Trophoblast cell (in vitro differentiated cells and primary cell): ENCODE data around the gene TCF3.

ENCODE experiments used
- DNase-seq, 2 donors: peaks; one replicate each; pipeline ENCODE4 v3.0.0-alpha.2; 2016
- H2AFZ ChIP-seq: 2 replicates; pipeline ENCODE4 v1.6.1; 2013; ENCODE audit warnings: low read length, moderate library complexity, mild to moderate bottlenecking; ENCODE audit not compliant: insufficient read depth, poor library complexity
- H2AK5ac ChIP-seq: 2 replicates; pipeline ENCODE4 v1.6.1; 2013; ENCODE audit warnings: mild to moderate bottlenecking, low read length
- H2BK120ac ChIP-seq: 2 replicates; pipeline ENCODE4 v1.6.1; 2013; ENCODE audit warnings: low read length, mild to moderate bottlenecking, moderate library complexity; ENCODE audit not compliant: insufficient read depth, poor library complexity
- H2BK12ac ChIP-seq: 2 replicates; pipeline ENCODE4 v1.6.1; 2013; ENCODE audit warnings: mild to moderate bottlenecking, low read length, moderate library complexity
- H2BK5ac ChIP-seq: 2 replicates; pipeline ENCODE4 v1.6.1; 2013; ENCODE audit warnings: low read length, low read depth, moderate library complexity, mild to moderate bottlenecking; ENCODE audit not compliant: poor library complexity
- H3K14ac ChIP-seq: 2 replicates; pipeline ENCODE4 v1.6.1; 2013; ENCODE audit warnings: mild to moderate bottlenecking, low read length
- H3K18ac ChIP-seq: 2 replicates; pipeline ENCODE4 v1.6.1; 2013; ENCODE audit warnings: mild to moderate bottlenecking, low read length
- H3K23ac ChIP-seq: 2 replicates; pipeline ENCODE4 v1.6.1; 2013; ENCODE audit warnings: low read length
- H3K27ac ChIP-seq: 2 replicates; pipeline ENCODE4 v1.5.1; 2013; ENCODE audit warnings: low read depth, mild to moderate bottlenecking, inconsistent platforms, low read length, moderate library complexity
- H3K27me3 ChIP-seq: 2 replicates; pipeline ENCODE4 v1.6.1; 2013; ENCODE audit warnings: inconsistent platforms, mild to moderate bottlenecking, low read length, moderate library complexity; ENCODE audit not compliant: insufficient read depth
- H3K36me3 ChIP-seq, 2 experiments: 1 replicate in 1 of 2; 2 replicates in 1 of 2; pipeline ENCODE4 v1.6.1; 2013; ENCODE audit warnings: low read length in 2 of 2, mild to moderate bottlenecking in 2 of 2, moderate library complexity in 1 of 2; ENCODE audit not compliant: insufficient read depth in 2 of 2, control insufficient read depth in 1 of 2
- H3K4ac ChIP-seq: 2 replicates; pipeline ENCODE4 v1.6.1; 2013; ENCODE audit warnings: low read depth, mild to moderate bottlenecking, low read length, moderate library complexity
- H3K4me1 ChIP-seq, 2 experiments: 1 replicate in 1 of 2; 2 replicates in 1 of 2; pipeline ENCODE4 v1.6.1; 2013; ENCODE audit warnings: low read length in 2 of 2, mild to moderate bottlenecking in 2 of 2, moderate library complexity in 1 of 2; ENCODE audit not compliant: insufficient read depth in 2 of 2, control insufficient read depth in 1 of 2
- H3K4me2 ChIP-seq: 2 replicates; pipeline ENCODE4 v1.6.1; 2013; ENCODE audit warnings: inconsistent platforms, mild to moderate bottlenecking, low read length, moderate library complexity
- H3K4me3 ChIP-seq: 2 replicates; pipeline ENCODE4 v1.5.1; 2013; ENCODE audit warnings: mild to moderate bottlenecking, low read depth, low read length, inconsistent platforms
- H3K79me1 ChIP-seq: one replicate; pipeline ENCODE4 v1.6.1; 2013; ENCODE audit warnings: low read length
- H3K79me2 ChIP-seq: 2 replicates; pipeline ENCODE4 v1.6.1; 2013; ENCODE audit warnings: low read length, mild to moderate bottlenecking; ENCODE audit not compliant: control insufficient read depth, insufficient read depth, poor library complexity
- H3K9ac ChIP-seq: 2 replicates; pipeline ENCODE4 v1.6.1; 2013; ENCODE audit warnings: mild to moderate bottlenecking, low read length
- H3K9me3 ChIP-seq: 2 replicates; pipeline ENCODE4 v1.6.1; 2013; ENCODE audit warnings: low read depth, mild to moderate bottlenecking, control low read depth, inconsistent platforms, low read length; ENCODE audit not compliant: insufficient read depth
- H4K12ac ChIP-seq: 2 replicates; pipeline ENCODE4 v1.6.1; 2013; ENCODE audit warnings: low read depth, mild to moderate bottlenecking, low read length, moderate library complexity
- H4K8ac ChIP-seq: 2 replicates; pipeline ENCODE4 v1.6.1; 2013; ENCODE audit warnings: low read depth, mild to moderate bottlenecking, low read length, moderate library complexity
- H4K91ac ChIP-seq: one replicate; pipeline ENCODE4 v1.6.1; 2013; ENCODE audit warnings: low read depth, mild to moderate bottlenecking, low read length, moderate library complexity
- WGBS: extraction: QIAGEN DNeasy Blood & Tissue Kit; methylation state at CpG from one replicate; pipeline ENCODE4 v1.1.7; 2013; ENCODE audit warnings: missing lambda C conversion rate; ENCODE audit not compliant: insufficient read length, insufficient coverage; ENCODE audit errors: extremely low coverage; 5-methylcytosine and 5-hydroxymethylcytosine counted together

TCF3 gene

GRCh38 chr19:1680976-1681375 lies 28.6 kb upstream of the TCF3 start:
- WGBS, result no CpG with 5 or more reads among the region's 12 CpGs
- H2BK5ac ChIP-seq, result no peak overlapping the region

GRCh38 chr19:1678073-1678472 lies 25.7 kb upstream of the TCF3 start:
- no peak overlapping the region for H2BK120ac ChIP-seq
- H3K14ac ChIP-seq, result no peak overlapping the region
- H2BK12ac ChIP-seq, result no peak overlapping the region
- no peak overlapping the region for H4K8ac ChIP-seq
- H3K18ac ChIP-seq, result no peak overlapping the region
- no CpG with 5 or more reads among the region's 2 CpGs for WGBS
- H2BK5ac ChIP-seq, result no peak overlapping the region
- no peak overlapping the region for H3K9ac ChIP-seq
- no peak overlapping the region for H4K91ac ChIP-seq
- DNase-seq, result no peak
- H2AK5ac ChIP-seq, result no peak overlapping the region
- no peaks in the 10 kb centered on the region for H3K79me1 ChIP-seq
- peaks cover 25% of the 10 kb centered on the region for H3K27me3 ChIP-seq
- no peak overlapping the region for H3K4ac ChIP-seq
- no peaks in the 10 kb centered on the region for H3K79me2 ChIP-seq
- no peaks in the 10 kb centered on the region for H3K4me1 ChIP-seq
- H3K27ac ChIP-seq, result no peak overlapping the region
- no peak overlapping the region for H2AFZ ChIP-seq
- H4K12ac ChIP-seq, result no peak overlapping the region
- peaks cover 4% of the 10 kb centered on the region for H3K9me3 ChIP-seq
- H3K4me3 ChIP-seq, result no peak overlapping the region
- no peak overlapping the region for H3K4me2 ChIP-seq
- no peak overlapping the region for H3K23ac ChIP-seq
- no peaks in the 10 kb centered on the region for H3K36me3 ChIP-seq

More at GRCh38 chr19:1680976-1681375, 28.6 kb upstream of the TCF3 start:
- Histone ChIP-seq H3K4me2 (no peak overlapping the region), H3K23ac (no peak overlapping the region), H2AK5ac (no peak overlapping the region), H4K12ac (no peak overlapping the region), H3K4me3 (no peak overlapping the region), H3K9ac (no peak overlapping the region), H3K79me2 (no peaks in the 10 kb centered on the region), H3K9me3 (peaks cover 4% of the 10 kb centered on the region), H3K18ac (no peak overlapping the region), H3K4me1 (no peaks in the 10 kb centered on the region), H3K36me3 (no peaks in the 10 kb centered on the region), H3K79me1 (no peaks in the 10 kb centered on the region), H2BK120ac (no peak overlapping the region), H2BK12ac (no peak overlapping the region), H3K14ac (no peak overlapping the region), H3K27ac (no peak overlapping the region), H3K27me3 (peaks cover 14% of the 10 kb centered on the region), H4K91ac (no peak overlapping the region), H3K4ac (no peak overlapping the region), H4K8ac (no peak overlapping the region), H2AFZ (no peak overlapping the region)
- no peak for DNase-seq

DNA sequence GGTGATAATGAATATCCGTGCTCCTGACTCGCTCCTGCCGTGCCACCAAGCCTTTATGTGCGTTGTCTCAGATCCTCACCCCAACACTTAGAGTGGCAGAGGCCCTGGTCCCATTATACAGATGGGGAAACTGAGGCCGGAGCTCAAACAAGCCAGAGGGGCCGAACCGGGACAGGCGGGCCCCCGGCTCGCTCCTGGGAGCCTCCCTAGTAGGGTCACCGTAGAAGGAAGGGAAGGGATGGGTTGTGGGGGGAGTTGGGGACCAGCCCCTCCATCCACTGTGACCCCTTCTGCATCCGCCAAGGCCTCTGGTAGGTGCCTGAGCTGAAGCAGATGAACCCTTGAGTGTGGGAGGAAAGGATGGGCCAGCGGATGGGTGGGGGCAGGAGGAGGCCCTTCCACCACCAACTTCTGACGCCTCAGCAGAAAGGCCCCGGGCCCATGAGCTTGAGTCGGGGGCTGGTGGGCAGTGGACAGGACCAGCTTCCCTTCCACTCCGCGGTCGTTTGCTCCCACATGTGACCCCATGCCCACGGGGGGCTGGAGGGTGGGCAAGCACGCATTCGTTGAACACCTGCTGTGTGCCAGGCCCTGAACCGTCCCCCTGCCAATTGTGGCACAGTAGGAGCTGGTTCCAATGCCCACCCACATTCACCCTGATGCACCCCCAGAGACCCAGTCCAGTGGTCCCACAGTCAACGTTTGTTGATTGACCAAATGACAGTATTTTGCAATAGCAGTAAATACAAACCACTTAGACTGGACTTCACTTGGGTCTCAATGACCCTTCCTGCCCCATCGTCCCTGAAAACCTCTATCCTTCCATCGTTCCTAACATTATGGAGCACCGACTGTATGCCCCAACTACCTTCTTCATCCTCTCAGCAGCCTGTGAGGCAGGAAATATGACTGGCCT lies 24.2 kb upstream of the TCF3 start:
- H3K27me3 ChIP-seq, result peaks cover 27% of the 10 kb centered on the region
- H2AFZ ChIP-seq, result no peak overlapping the region
- no peak overlapping the region for H2BK12ac ChIP-seq
- no peak overlapping the region for H3K18ac ChIP-seq
- H2BK5ac ChIP-seq, result no peak overlapping the region
- no peaks in the 10 kb centered on the region for H3K79me2 ChIP-seq
- H3K4me3 ChIP-seq, result no peak overlapping the region
- H3K14ac ChIP-seq, result no peak overlapping the region
- H3K4me1 ChIP-seq, result peaks cover 0 to 3% of the 10 kb centered on the region in 2 experiments
- H3K9ac ChIP-seq, result no peak overlapping the region
- no peak overlapping the region for H3K27ac ChIP-seq
- peaks cover 6% of the 10 kb centered on the region for H3K9me3 ChIP-seq
- no peak overlapping the region for H3K23ac ChIP-seq
- no peak overlapping the region for H4K12ac ChIP-seq
- H2BK120ac ChIP-seq, result no peak overlapping the region
- no peak overlapping the region for H3K4me2 ChIP-seq
- no peak overlapping the region for H4K91ac ChIP-seq
- no peak overlapping the region for H3K4ac ChIP-seq
- no peak overlapping the region for H4K8ac ChIP-seq
- H2AK5ac ChIP-seq, result no peak overlapping the region
- no peak for DNase-seq
- no peaks in the 10 kb centered on the region for H3K36me3 ChIP-seq
- no peaks in the 10 kb centered on the region for H3K79me1 ChIP-seq
- no CpG with 5 or more reads among the region's 27 CpGs for WGBS

- Histone ChIP-seq H3K4ac (no peak overlapping the region), H3K9ac (no peak overlapping the region), H3K36me3 (no peaks in the 10 kb centered on the region), H3K23ac (no peak overlapping the region), H3K14ac (no peak overlapping the region), H3K18ac (no peak overlapping the region), H2AK5ac (no peak overlapping the region), H4K91ac (no peak overlapping the region), H3K4me3 (no peak overlapping the region), H3K27me3 (peaks cover 32% of the 10 kb centered on the region), H2BK12ac (no peak overlapping the region), H3K4me1 (peaks cover 0 to 3% of the 10 kb centered on the region in 2 experiments), H2AFZ (no peak overlapping the region), H3K27ac (no peak overlapping the region), H4K8ac (no peak overlapping the region), H4K12ac (no peak overlapping the region), H3K4me2 (no peak overlapping the region), H3K79me2 (no peaks in the 10 kb centered on the region), H3K79me1 (no peaks in the 10 kb centered on the region), H2BK5ac (no peak overlapping the region), H2BK120ac (no peak overlapping the region), H3K9me3 (peaks cover 7% of the 10 kb centered on the region)
- WGBS, result no CpG with 5 or more reads among the region's 62 CpGs
- peak in 1 of 2 donors; percentile 13 for DNase-seq
Measured at GRCh38 chr19:1675633-1676350, 23.4 kb upstream of the TCF3 start.
